Endothelial cell of umbilical vein (primary cell): ENCODE data around the gene KCNAB2. TPM values are rescaled to one million over a fixed set of nuclear protein-coding genes. Genes with fewer than 3 reads are reported as not detected.

ENCODE experiments used
- BruUV-seq: library from RNA; stranded (reverse); fragments of 400-500 nt; replicated peaks from 2 replicates; lab custom pipeline; 2021; lab: Mats Ljungman, UMichigan
- CTCF ChIA-PET: fragments of 300-600, 350-600 bp; sonication (Branson Sonifier 250); formaldehyde crosslinking; loops from one replicate; lab custom pipeline; 2021; ENCODE audit warnings: antibody characterized with exemption, inconsistent platforms; lab: Charles Lee
- POLR2A ChIA-PET: fragments of 300-600, 350-600 bp; sonication (Branson Sonifier 250); formaldehyde crosslinking; loops from one replicate; lab custom pipeline; 2021; ENCODE audit warnings: antibody characterized with exemption, inconsistent platforms; lab: Charles Lee
- DNase-seq: peaks from one replicate; pipeline ENCODE4 v3.0.0-alpha.2; 2011; ENCODE audit warnings: low read depth, low spot score
- FAIRE-seq: peaks from 2 replicates; lab custom pipeline; 2011; peaks lifted over from hg19 to GRCh38; lab: Jason Lieb, UNC
- H2AFZ ChIP-seq: 2 replicates; pipeline ENCODE4 v1.6.0; 2012; ENCODE audit warnings: low read depth, low read length, control low read depth, inconsistent platforms
- H3K27ac ChIP-seq: 2 replicates; pipeline ENCODE4 v1.5.1; 2011; ENCODE audit warnings: low read depth, mild to moderate bottlenecking, control low read depth, low read length, moderate library complexity; ENCODE audit not compliant: insufficient read depth
- H3K27me3 ChIP-seq, 2 experiments: 2 replicates each; pipeline versions ENCODE4 v1.6.0 to v1.6.1; 2011; ENCODE audit warnings: low read length in 2 of 2, mixed read lengths in 1 of 2; ENCODE audit not compliant: control insufficient read depth in 2 of 2, insufficient read depth in 2 of 2
- H3K36me3 ChIP-seq, 2 experiments: 2 replicates in 1 of 2; 3 replicates in 1 of 2; pipeline ENCODE4 v1.5.1; 2011; ENCODE audit warnings: low read length in 2 of 2, mild to moderate bottlenecking in 1 of 2, moderate library complexity in 1 of 2; ENCODE audit not compliant: control insufficient read depth in 2 of 2, insufficient read depth in 2 of 2; ENCODE audit errors: extremely low read depth in 1 of 2
- H3K4me1 ChIP-seq: 3 replicates; pipeline ENCODE4 v1.5.1; 2011; ENCODE audit warnings: mild to moderate bottlenecking, low read length; ENCODE audit not compliant: control insufficient read depth, insufficient read depth; ENCODE audit errors: extremely low read depth
- H3K4me2 ChIP-seq: 2 replicates; pipeline ENCODE4 v1.6.1; 2011; ENCODE audit warnings: low read length, control low read depth, mixed read lengths; ENCODE audit not compliant: insufficient read depth
- H3K4me3 ChIP-seq, 3 experiments: fragments of 200-600 bp in 1 of 3; sonication (generic), shearing (Covaris generic) in 1 of 3; replicated peaks in 1 of 3; 2 replicates each; pipeline ENCODE4 v1.5.1; 2011 to 2016; ENCODE audit warnings: control low read depth in 3 of 3, low read length in 3 of 3, mild to moderate bottlenecking in 2 of 3, inconsistent platforms in 1 of 3, low read depth in 1 of 3, moderate library complexity in 1 of 3; ENCODE audit not compliant: insufficient read depth in 1 of 3
- H3K79me2 ChIP-seq: 2 replicates; pipeline ENCODE4 v1.6.0; 2012; ENCODE audit warnings: low read length, inconsistent platforms; ENCODE audit not compliant: control insufficient read depth, insufficient read depth
- H3K9ac ChIP-seq: replicated peaks from 2 replicates; pipeline ENCODE3; 2011; ENCODE audit warnings: low read length, control low read depth; ENCODE audit not compliant: insufficient read depth; ENCODE audit errors: extremely low read depth
- H3K9me1 ChIP-seq: replicated peaks from 3 replicates; pipeline ENCODE4 v1.6.0; 2011; ENCODE audit warnings: mild to moderate bottlenecking, low read length; ENCODE audit not compliant: control insufficient read depth, insufficient read depth; ENCODE audit errors: extremely low read depth
- H3K9me3 ChIP-seq: replicated peaks from 2 replicates; pipeline ENCODE4 v1.5.1; 2012; ENCODE audit warnings: low read length, inconsistent platforms; ENCODE audit not compliant: control insufficient read depth, insufficient read depth
- H4K20me1 ChIP-seq: replicated peaks from 2 replicates; pipeline ENCODE3; 2011; ENCODE audit warnings: mild to moderate bottlenecking, low read length; ENCODE audit not compliant: control insufficient read depth, insufficient read depth; ENCODE audit errors: extremely low read depth
- FOS ChIP-seq: IDR thresholded peaks from 2 replicates; pipeline ENCODE4 v1.6.1; 2011; ENCODE audit warnings: mild to moderate bottlenecking, low read length, moderate library complexity, borderline replicate concordance; ENCODE audit not compliant: insufficient read depth
- GATA2 ChIP-seq: IDR thresholded peaks from 2 replicates; pipeline ENCODE4 v1.7.0; 2011; ENCODE audit warnings: low read depth, mild to moderate bottlenecking, moderate library complexity, mixed read lengths, low read length; ENCODE audit not compliant: insufficient read length, insufficient read depth
- MYC ChIP-seq: IDR thresholded peaks from one replicate; pipeline ENCODE4 v1.6.1; 2011; ENCODE audit warnings: mild to moderate bottlenecking, low read depth, low read length
- POLR2A ChIP-seq: IDR thresholded peaks from 2 replicates; pipeline ENCODE4 v1.6.1; 2012; ENCODE audit warnings: low read depth, mild to moderate bottlenecking, control low read depth, low read length
- POLR2AphosphoS5 ChIP-seq: IDR thresholded peaks from 2 replicates; pipeline ENCODE4 v1.6.1; 2012; ENCODE audit warnings: low read depth, mild to moderate bottlenecking, control low read depth, low read length, moderate library complexity; ENCODE audit not compliant: insufficient read depth
- dilution Hi-C: fragments of 300-500 bp; cut with MboI; formaldehyde crosslinking; loops from one replicate; pipeline ENCODE4 v1.15.0; 2019; ENCODE audit warnings: low sequenced_read_pairs; ENCODE audit not compliant: extremely low pct_ligation_motif_present
- intact Hi-C: fragments of 100-400 bp; cut with micrococcal nuclease; formaldehyde crosslinking; loops from one replicate; pipeline ENCODE4 v1.10.0; 2022
- polyA plus RNA-seq, 4 experiments: library from polyadenylated mRNA; depleted of rRNA in 3 of 4; stranded (reverse) in 3 of 4; unstranded in 1 of 4; fragments of >200 nt; gene quantifications; 2 replicates each; pipeline versions ENCODE4 v1.2.1 to v1.2.3, GENCODE V29; 2011 to 2012; ENCODE audit warnings: missing spikeins in 1 of 4
- total RNA-seq: library from RNA; stranded (reverse); gene quantifications from 2 replicates; pipeline ENCODE4 v1.2.3, GENCODE V29; 2021
- TF ChIP-seq, protein P1 (sequence below): IDR thresholded peaks from 2 replicates; pipeline ENCODE4 v1.6.1; 2011; ENCODE audit not compliant: insufficient read depth, insufficient read length
- TF ChIP-seq, protein P2 (sequence below), 2 donors: IDR thresholded peaks; 1 replicate in 1 of 2; 2 replicates in 1 of 2; pipeline ENCODE4 v1.5.1; 2011; ENCODE audit warnings: low read length in 2 of 2, mild to moderate bottlenecking in 2 of 2, moderate library complexity in 2 of 2, control low read depth in 1 of 2, inconsistent platforms in 1 of 2, low read depth in 1 of 2; ENCODE audit not compliant: insufficient read depth in 1 of 2; ENCODE audit errors: extremely low read depth in 1 of 2

The KCNAB2 gene
- total and polyA plus RNA-seq, 2 donors (not counting 3 experiments of a cell fraction or from before 2014, with no cell fraction given), result 2.4 to 3.8 TPM

DNA sequence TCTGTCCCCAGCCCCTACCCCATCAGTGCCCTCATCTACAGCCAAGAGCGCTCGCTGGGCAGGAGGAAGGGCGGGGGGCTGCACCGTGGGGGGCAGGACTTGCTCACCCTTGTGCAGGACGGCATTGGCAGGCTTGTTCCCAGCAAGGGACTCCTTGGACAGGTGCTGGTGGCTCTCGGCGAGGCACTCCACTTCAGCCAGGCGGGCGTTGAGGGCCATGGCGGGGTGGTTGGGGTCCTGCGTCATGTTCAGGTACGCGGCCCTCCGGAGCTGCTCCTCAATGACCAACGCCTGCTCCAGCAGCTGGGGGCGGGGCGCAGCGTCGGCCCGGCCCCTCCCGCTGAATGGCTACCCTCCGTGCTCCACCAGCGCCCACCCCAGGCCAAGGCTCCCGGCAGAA, 64.0 kb downstream of the KCNAB2 start:
- CTCF ChIA-PET, result interaction anchor here (0.8 to 1.4 kb wide), 3 partner anchors 96 to 137 kb away, joined by 3 to 13 read pairs (median 12); partner anchors contain the start of gene RNF207
- dilution Hi-C loops, result no loop called here

More for the DNA sequence above, 64.0 kb downstream of the KCNAB2 start:
- FAIRE-seq (no peak), DNase-seq (no peak)
- H3K79me2 ChIP-seq, result no peaks in the 10 kb centered on the region
- H4K20me1 ChIP-seq, result no peaks in the 10 kb centered on the region
- no TSS peak for BruUV-seq
- no peak for TF ChIP-seq POLR2AphosphoS5
- TF ChIP-seq FOS, result no peak
- no peak for TF ChIP-seq MYC
- no peak for TF ChIP-seq GATA2
- TF ChIP-seq, protein P1, sequence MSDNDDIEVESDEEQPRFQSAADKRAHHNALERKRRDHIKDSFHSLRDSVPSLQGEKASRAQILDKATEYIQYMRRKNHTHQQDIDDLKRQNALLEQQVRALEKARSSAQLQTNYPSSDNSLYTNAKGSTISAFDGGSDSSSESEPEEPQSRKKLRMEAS, result no peak
- no peak for TF ChIP-seq POLR2A
- TF ChIP-seq, protein P2, sequence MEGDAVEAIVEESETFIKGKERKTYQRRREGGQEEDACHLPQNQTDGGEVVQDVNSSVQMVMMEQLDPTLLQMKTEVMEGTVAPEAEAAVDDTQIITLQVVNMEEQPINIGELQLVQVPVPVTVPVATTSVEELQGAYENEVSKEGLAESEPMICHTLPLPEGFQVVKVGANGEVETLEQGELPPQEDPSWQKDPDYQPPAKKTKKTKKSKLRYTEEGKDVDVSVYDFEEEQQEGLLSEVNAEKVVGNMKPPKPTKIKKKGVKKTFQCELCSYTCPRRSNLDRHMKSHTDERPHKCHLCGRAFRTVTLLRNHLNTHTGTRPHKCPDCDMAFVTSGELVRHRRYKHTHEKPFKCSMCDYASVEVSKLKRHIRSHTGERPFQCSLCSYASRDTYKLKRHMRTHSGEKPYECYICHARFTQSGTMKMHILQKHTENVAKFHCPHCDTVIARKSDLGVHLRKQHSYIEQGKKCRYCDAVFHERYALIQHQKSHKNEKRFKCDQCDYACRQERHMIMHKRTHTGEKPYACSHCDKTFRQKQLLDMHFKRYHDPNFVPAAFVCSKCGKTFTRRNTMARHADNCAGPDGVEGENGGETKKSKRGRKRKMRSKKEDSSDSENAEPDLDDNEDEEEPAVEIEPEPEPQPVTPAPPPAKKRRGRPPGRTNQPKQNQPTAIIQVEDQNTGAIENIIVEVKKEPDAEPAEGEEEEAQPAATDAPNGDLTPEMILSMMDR (IDR thresholded peaks at IDR 0.05; ENCODE audit: extremely low read depth in 1 of 2, insufficient read depth in 1 of 2, low read depth in 1 of 2, low read length in 2 of 2), result no peak
- H3K27ac ChIP-seq, result no peak overlapping the region
- H3K36me3 ChIP-seq, result no peaks in the 10 kb centered on the region
- no peaks in the 10 kb centered on the region for H3K4me1 ChIP-seq
- H3K27me3 ChIP-seq, result no peaks in the 10 kb centered on the region
- H3K9me3 ChIP-seq, result no peaks in the 10 kb centered on the region
- H2AFZ ChIP-seq, result no peak overlapping the region
- POLR2A ChIA-PET, result no interaction called here
- H3K9me1 ChIP-seq, result no peaks in the 10 kb centered on the region
- H3K4me3 ChIP-seq, result no peak overlapping the region
- intact Hi-C loops, result loop anchor here (1.0 to 10.0 kb wide), 3 partner anchors 62 to 235 kb away; no protein-coding TSS in a partner anchor
- H3K9ac ChIP-seq, result no peak overlapping the region
- no peak overlapping the region for H3K4me2 ChIP-seq
